Measurements from ENCODE around the gene PCDHB11. TPM values are rescaled to one million over a fixed set of nuclear protein-coding genes. Genes with fewer than 3 reads are reported as not detected.
"Not testable (repeated sequence)": the region's sequence is repeated elsewhere in the genome, so short reads cannot be mapped to it uniquely, and the experiment has no call there.

PCDHB11 gene
- total and polyA plus RNA-seq, 10 donors: 0.07 to 3.4 (median 0.93) TPM

DNA sequence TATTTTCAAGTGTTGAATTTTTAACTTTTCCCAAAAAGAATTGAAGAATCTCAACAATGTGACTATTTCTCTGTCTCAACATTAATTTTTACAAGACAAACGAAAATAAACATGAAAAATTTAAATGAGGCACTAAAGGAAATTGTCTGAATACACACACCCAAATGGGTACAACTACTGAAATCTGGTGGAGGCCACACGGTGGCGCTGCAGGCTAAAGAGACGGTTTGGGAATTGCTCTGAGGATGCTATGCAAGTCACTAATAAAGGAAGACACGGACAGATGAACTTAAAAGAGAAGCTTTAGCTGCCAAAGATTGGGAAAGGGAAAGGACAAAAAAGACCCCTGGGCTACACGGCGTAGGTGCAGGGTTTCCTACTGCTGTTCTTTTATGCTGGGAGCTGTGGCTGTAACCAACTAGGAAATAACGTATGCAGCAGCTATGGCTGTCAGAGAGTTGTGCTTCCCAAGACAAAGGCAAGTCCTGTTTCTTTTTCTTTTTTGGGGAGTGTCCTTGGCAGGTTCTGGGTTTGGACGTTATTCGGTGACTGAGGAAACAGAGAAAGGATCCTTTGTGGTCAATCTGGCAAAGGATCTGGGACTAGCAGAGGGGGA lies 7.2 kb upstream of the PCDHB11 start, which contains the start of gene PCDHB10:
PCDHB10 (plus strand) TSS at position 244 of the 616 bp plus-strand sequence; CDS start at position 444, 200 bp downstream.
- H3K4me1 ChIP-seq: no peaks in the 10 kb centered on the region
- TF ChIP-seq, protein P1, sequence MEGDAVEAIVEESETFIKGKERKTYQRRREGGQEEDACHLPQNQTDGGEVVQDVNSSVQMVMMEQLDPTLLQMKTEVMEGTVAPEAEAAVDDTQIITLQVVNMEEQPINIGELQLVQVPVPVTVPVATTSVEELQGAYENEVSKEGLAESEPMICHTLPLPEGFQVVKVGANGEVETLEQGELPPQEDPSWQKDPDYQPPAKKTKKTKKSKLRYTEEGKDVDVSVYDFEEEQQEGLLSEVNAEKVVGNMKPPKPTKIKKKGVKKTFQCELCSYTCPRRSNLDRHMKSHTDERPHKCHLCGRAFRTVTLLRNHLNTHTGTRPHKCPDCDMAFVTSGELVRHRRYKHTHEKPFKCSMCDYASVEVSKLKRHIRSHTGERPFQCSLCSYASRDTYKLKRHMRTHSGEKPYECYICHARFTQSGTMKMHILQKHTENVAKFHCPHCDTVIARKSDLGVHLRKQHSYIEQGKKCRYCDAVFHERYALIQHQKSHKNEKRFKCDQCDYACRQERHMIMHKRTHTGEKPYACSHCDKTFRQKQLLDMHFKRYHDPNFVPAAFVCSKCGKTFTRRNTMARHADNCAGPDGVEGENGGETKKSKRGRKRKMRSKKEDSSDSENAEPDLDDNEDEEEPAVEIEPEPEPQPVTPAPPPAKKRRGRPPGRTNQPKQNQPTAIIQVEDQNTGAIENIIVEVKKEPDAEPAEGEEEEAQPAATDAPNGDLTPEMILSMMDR (IDR thresholded peaks at IDR 0.05 in 8 of 11, conservative IDR thresholded peaks at IDR 0.05 in 3 of 11): peak in 2 of 11 experiments; percentile 14 to 17
- TF ChIP-seq POLR2AphosphoS5 (IDR thresholded peaks at IDR 0.05): no peak
- no peak for DNase-seq
- H3K36me3 ChIP-seq: no peaks in the 10 kb centered on the region
- intact Hi-C loops (cut with DNase I; ENCODE audit: low total_unique reads): no loop called here
- H3K27me3 ChIP-seq (replicated peaks in 1 of 7): peaks cover 0 to 62% (median 0%) of the 10 kb centered on the region in 7 donors
- H3K27ac ChIP-seq: no peak within 1 kb of the TSS
- H3K4me3 ChIP-seq: no peak within 1 kb of the TSS
- 6 to 15% (median 11%) methylated on average over 10 of the region's 10 CpGs for WGBS, 5 donors
- peaks cover 0 to 90% (median 71%) of the 10 kb centered on the region in 8 donors for H3K9me3 ChIP-seq

GRCh38 chr5:141194332-141194731 lies 5.1 kb upstream of the PCDHB11 start:
- H3K27ac ChIP-seq; H3K4me3 ChIP-seq; intact Hi-C loops (cut with DNase I; ENCODE audit: low total_unique reads); H3K36me3 ChIP-seq; DNase-seq; H3K4me1 ChIP-seq: not testable (repeated sequence)
- peaks cover 0 to 94% (median 78%) of the 10 kb centered on the region in 8 donors for H3K9me3 ChIP-seq
- peaks cover 0 to 61% (median 0%) of the 10 kb centered on the region in 7 donors for H3K27me3 ChIP-seq (replicated peaks in 1 of 7)
- WGBS, 5 donors: 30 to 46% (median 33%) methylated on average over 3 to 33 of the region's 37 CpGs

DNA sequence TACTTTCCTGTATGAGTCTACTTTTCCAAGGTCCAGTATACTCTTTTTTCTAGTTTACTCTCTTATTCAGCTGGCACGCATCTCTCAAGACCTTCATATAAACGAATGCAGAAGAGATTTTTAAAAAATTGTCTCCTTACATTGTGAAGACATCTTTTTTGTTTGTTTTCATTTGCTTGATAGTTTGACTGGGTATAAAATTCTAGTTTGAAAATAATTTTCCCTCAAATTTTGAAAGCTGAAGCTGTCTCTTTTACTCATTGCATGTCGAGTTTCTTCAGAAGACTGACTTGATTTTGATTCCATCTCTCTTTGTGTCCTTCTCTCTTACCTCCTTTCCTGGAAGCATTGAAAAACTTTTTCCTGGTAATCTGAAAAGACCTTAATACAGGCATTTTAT lies 3.1 kb upstream of the PCDHB11 start:
- TF ChIP-seq POLR2A (IDR thresholded peaks at IDR 0.05): no peak
- no peak for TF ChIP-seq POLR2AphosphoS5 (IDR thresholded peaks at IDR 0.05)
- TF ChIP-seq, protein P1 (IDR thresholded peaks at IDR 0.05 in 8 of 11, conservative IDR thresholded peaks at IDR 0.05 in 3 of 11): no peak
- H3K4me3 ChIP-seq: no peak overlapping the region
- intact Hi-C loops (cut with DNase I; ENCODE audit: low total_unique reads): no loop called here
- peaks cover 0 to 59% (median 0%) of the 10 kb centered on the region in 7 donors for H3K27me3 ChIP-seq (replicated peaks in 1 of 7)
- DNase-seq: no peak
- no peaks in the 10 kb centered on the region for H3K4me1 ChIP-seq
- no peak overlapping the region for H3K27ac ChIP-seq
- peaks cover 0 to 93% (median 78%) of the 10 kb centered on the region in 8 donors for H3K9me3 ChIP-seq
- no peaks in the 10 kb centered on the region for H3K36me3 ChIP-seq
- 29 to 48% (median 42%) methylated on average over 3 of the region's 3 CpGs for WGBS, 5 donors

GRCh38 chr5:141201126-141201525 lies 1.7 kb downstream of the PCDHB11 start:
- intact Hi-C loops (cut with DNase I; ENCODE audit: low total_unique reads); DNase-seq; H3K36me3 ChIP-seq; H3K27ac ChIP-seq; H3K4me3 ChIP-seq; H3K4me1 ChIP-seq: not testable (repeated sequence)
- whole genome bisulfite sequencing, 5 donors: 31 to 43% (median 42%) methylated on average over 7 to 29 of the region's 38 CpGs
- Histone ChIP-seq H3K9me3 (peaks cover 0 to 94% (median 71%) of the 10 kb centered on the region in 8 donors), H3K27me3 (replicated peaks in 1 of 7) (peaks cover 0 to 61% (median 0%) of the 10 kb centered on the region in 7 donors)

- H3K36me3 ChIP-seq; DNase-seq; H3K27ac ChIP-seq; H3K4me3 ChIP-seq; intact Hi-C loops (cut with DNase I; ENCODE audit: low total_unique reads); H3K4me1 ChIP-seq: not testable (repeated sequence)
- 32 to 37% (median 35%) methylated on average over 8 to 31 of the region's 35 CpGs for whole genome bisulfite sequencing, 5 donors
- peaks cover 0 to 66% (median 0%) of the 10 kb centered on the region in 7 donors for H3K27me3 ChIP-seq (replicated peaks in 1 of 7)
- H3K9me3 ChIP-seq: peaks cover 0 to 94% (median 66%) of the 10 kb centered on the region in 8 donors
Measured at GRCh38 chr5:141201646-141202045, 2.2 kb downstream of the PCDHB11 start.

Measured in spleen (tissue), 11 donors.